ENCODE data around the gene MED13L. TPM values are rescaled to one million over a fixed set of nuclear protein-coding genes. Genes with fewer than 3 reads are reported as not detected.

The MED13L gene
- total RNA-seq, 1 experiment from 2014 or later: 46.8 TPM

- no peak for DNase-seq (ENCODE audit: low read depth)
Observed at GRCh38 chr12:116155383-116155782, 122.1 kb downstream of the MED13L start.

GRCh38 chr12:116153983-116154382, 123.5 kb downstream of the MED13L start:
- DNase-seq (ENCODE audit: low read depth): no peak

- DNase-seq (ENCODE audit: low read depth): no peak
Observed at GRCh38 chr12:116153113-116153512, 124.4 kb downstream of the MED13L start.

DNA sequence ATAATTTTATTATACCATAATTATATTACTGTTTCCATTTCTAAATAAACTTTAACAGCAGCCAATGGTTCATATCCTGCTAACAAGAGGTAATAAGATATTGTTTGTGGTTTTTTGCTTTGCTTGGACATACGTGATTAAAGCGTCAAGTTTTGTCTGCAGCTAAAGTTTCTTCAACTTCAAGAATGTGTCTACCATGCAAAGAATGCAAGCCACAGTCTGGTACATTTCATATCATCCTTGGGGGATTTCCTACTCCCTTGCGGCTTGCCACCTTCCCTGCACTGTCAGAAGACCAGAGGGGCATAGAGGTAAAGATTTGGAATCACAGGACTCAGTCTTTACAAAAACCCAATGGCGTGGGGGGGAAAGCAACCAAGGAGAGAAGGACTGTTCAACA, 125.2 kb downstream of the MED13L start:
- peak; percentile 85 for DNase-seq (ENCODE audit: low read depth)

- no peak for DNase-seq (ENCODE audit: low read depth)
Observed at GRCh38 chr12:116150452-116150851, 127.0 kb downstream of the MED13L start.

- no peak for DNase-seq (ENCODE audit: low read depth)
Observed at GRCh38 chr12:116150001-116150400, 127.5 kb downstream of the MED13L start.

DNA sequence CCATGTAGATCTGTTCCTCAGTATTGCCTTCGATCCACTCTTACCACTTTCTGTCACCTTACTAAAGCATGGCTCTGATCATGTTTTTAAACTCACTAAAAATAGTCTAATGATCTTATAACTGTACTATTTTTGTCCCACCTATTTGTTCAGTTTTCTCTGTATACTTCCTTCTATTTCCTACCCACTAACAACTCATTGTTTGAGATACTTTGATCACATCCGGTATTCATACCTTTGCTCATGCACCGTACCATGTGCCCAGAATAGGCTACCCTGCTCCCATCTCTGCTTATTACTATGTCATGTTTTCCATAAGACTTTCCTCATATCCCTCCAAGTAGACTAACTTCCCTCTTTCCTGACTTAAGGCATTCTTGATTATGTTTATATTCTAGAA, 128.6 kb downstream of the MED13L start:
- DNase-seq (ENCODE audit: low read depth): no peak

DNA sequence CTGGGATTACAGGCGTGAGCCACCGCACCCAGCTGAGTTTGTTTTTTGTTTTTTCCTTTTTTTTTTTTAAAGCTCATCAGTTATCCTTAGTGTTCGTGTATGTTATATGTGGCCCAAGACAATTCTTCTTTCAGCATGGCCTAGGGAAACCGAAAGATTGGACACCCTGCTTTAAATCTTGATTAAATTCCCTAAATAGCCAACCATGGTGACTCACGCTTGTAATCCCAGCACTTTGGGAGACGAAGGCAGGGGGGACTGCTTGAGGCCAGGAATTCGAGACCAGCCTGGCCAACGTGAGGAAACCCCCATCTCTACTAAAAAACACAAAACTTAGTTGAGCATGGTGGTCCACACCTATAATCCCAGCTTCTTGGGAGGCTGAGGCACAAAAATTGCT, 131.1 kb downstream of the MED13L start:
- no peak for DNase-seq (ENCODE audit: low read depth)

DNA sequence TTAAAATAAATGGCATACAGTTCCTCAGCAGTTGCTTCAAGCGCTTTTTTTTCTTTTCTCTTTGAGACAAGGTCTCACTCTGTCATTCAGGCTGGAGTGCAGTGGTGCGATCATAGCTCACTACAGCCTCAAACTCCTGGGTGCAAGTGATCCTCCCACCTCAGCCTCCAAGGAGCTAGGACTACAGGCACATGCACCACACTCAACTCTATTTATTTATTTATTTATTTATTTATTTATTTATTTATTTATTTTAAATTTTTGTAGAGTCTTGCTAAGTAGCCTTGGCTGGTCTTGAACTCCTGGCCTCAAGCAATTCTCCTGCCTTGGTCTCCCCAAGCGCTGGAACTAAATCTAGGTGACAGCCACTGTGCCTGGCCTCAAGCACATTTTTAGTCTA, 132.0 kb downstream of the MED13L start:
- no peak for DNase-seq (ENCODE audit: low read depth)

GRCh38 chr12:116144384-116144783, 133.1 kb downstream of the MED13L start:
- no peak for DNase-seq (ENCODE audit: low read depth)

DNA sequence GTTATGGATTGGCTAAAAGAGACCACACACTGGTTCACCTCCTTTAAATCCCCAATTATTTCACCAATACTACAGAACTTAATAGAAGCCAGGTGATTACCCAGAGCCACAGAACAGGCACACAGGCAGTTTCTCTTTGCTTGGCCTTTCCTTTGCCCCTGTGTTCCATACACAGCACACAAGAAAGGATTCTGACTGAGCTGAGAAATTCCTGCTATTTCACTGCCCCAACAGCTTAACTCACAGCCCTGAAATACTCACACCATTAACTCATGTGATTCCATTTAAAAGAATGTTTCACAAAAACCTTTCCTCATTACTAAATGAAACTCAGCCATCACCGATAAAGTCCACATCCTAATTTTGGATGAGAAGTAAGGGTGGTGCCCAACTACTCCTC, 133.6 kb downstream of the MED13L start:
- DNase-seq (ENCODE audit: low read depth): peak; percentile 44

DNA sequence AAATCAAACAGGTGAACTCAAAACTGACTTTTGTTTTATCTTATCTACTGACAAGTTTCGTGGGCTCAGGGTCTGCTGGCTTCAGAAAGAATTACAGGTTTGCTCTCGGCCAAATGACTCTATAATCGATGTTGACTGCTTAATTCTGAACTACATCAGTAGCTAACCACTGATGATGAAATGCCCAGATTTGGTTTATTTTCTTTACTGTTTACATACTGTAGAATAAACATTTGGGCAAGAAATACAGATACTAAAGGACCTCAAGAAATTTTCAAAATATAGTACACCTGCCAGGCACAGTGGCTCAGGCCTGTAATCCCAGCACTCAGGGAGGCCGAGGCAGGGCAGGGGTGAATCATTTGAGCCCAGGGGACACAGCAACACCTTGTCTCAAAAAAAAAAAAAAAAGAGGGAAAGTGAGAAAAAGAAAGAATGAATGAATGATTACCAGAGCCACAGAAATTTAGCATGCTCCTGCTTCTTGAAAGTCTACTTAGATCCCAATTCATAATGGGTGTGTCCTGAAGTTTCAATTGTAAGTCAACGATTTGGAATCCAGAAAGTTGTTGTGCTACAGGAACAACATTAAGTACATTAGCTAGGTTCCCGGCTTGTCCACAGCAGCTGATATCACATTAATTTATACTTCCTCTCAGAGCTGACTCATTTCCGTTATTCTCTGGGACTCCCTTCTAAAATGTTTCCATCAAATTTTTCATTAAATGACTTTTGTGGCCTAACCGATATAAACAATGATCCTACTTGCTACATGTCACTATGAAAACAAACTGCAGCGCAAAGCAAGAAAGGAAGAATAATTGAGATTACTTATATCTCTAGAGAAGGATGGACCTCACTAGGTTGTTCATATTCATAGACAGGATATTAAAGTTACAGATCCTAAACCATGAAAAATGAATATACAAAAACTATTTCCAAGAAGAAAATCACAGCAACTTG, 134.3 kb downstream of the MED13L start:
- DNase-seq (ENCODE audit: low read depth): peak; percentile 90

GRCh38 chr12:116141833-116142162, 135.7 kb downstream of the MED13L start:
- DNase-seq (ENCODE audit: low read depth): no peak

DNA sequence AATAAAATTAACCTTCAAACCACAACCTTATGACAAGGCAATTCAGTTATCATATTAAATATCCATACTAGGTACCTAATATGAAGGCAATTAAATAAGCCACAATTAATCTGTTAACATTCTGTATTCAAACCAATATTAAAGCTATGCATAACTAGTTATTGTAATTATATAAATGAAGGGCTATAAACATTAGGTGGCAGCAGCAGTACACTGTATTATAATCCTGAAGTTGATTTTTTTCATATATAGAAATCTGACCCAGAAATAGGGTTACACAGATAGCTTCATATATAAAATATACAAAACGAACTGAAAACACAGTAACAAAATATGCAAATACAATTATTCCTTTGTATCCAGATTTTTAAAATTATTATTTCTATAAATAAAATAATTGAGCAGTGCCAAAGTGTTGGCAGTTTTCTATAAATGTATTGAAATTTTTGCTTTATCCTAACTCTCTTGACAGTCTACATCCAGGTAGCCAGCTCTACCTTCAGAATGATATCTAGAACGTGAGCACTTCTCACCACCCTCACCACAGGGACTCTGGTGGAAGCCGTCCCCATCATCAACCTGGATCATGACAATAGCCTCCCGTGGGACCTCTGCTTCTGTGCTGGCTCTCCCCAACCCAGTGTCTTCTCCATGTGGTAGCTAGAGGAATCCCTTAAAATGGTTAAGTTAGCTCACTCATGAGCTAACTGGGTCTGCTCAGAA, 136.2 kb downstream of the MED13L start:
- peak; percentile 36 for DNase-seq (ENCODE audit: low read depth)

DNA sequence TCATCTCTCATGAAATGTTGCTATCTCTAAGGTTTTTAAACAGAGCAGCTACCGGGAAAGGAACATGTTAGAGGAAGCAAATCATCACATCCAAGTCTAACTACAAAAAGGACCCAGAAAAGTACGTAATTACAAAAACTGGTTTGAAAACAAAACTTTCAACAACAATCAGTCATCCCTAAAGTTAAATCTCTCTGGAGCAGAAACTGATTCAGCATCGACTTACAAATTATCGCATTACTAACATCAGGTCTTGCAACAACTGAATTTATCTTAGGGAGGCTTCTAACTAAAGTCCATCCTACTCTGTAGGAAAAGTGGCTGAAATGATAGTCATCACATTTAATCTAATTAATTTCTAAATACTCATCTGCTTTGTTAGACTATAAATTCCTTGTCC, 137.0 kb downstream of the MED13L start:
- no peak for DNase-seq (ENCODE audit: low read depth)

DNA sequence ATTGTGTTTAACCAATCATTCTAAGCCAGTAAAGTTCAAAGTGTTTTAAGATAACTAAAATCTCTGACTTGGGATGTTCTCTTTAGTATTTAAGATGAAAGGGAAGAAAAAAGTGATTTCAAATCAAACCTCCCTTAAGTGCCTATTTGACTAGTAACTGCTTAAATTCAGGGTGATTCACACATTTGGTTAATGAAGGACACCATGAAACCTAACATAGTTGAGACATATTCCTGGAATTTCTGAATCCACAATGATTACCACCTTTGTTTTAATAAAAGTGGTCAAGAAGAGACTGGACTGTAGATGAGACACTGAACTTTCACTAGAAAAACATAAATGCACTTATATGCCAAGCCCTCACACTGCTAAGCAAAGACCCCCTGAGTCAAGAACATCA, 138.7 kb downstream of the MED13L start:
- peak; percentile 58 for DNase-seq (ENCODE audit: low read depth)

DNA sequence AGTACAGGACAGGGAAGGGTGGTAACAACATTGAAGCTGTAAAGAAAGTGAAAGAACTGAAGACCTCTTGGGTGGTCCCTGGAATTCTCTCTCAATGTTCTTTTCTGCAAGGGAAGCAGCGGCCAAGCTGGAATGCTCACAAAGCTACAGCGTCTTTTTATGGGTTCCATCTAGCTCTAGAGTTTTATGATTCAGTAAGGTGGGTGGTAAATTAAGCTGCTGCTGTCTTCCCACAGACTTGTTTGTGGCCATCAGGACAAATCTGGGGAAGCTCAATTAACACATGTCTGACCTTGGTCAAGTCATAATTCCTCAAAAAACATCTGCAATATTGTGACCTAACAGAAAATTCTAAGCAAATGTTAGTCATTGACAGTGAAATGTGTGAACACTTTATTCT, 139.1 kb downstream of the MED13L start:
- DNase-seq (ENCODE audit: low read depth): peak; percentile 81

GRCh38 chr12:116137318-116137717, 140.2 kb downstream of the MED13L start:
- DNase-seq (ENCODE audit: low read depth): no peak

GRCh38 chr12:116136340-116136739, 141.2 kb downstream of the MED13L start:
- peak; percentile 47 for DNase-seq (ENCODE audit: low read depth)

DNA sequence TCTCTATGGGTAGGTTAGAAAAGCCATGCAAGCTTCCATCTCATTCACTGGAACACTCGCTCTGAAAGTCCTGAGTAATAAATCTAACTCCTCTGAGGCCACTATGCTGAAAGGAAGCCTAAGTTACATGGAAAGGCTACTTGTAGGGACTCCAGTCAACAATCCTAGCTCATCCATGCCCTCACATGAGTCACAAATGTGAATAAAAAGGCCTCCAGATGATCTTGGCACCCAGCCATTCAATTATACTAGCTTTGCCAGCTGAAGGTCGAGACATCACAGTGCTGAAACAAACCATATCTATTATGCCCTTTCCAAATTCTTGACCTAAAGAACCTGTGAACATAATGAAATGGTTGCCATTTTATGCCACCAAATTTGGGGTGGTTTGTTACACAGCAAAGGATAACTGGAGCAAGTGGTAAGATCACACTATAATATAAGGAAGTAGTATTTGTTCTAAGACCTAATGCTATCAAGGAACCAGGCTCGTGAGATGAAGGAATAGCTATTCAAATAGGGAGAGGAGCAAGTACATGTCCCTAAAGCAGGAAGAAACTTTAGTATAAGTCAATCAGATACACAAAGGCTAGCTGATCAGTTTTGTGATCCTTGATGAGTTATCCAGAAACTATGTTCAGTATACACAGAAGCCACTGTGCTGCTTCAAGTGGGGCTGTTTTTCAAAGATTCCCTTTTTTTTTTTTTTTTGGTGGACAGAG, 142.1 kb downstream of the MED13L start:
- peak; percentile 86 for DNase-seq (ENCODE audit: low read depth)

GRCh38 chr12:116133636-116134214, 143.8 kb downstream of the MED13L start:
- no peak for DNase-seq (ENCODE audit: low read depth)

- peak; percentile 34 for DNase-seq (ENCODE audit: low read depth)
Observed at GRCh38 chr12:116133149-116133548, 144.3 kb downstream of the MED13L start.
